Neuronal stem cell (in vitro differentiated cells): ENCODE data around the gene COA8.

Experiments
- DNase-seq: peaks from one replicate; pipeline ENCODE4 v3.0.0-alpha.2; 2013; ENCODE audit warnings: low spot score
- H2AFZ ChIP-seq: one replicate; pipeline ENCODE4 v1.6.1; 2013; ENCODE audit warnings: mild to moderate bottlenecking, low read length, inconsistent platforms
- H2AK5ac ChIP-seq: 2 replicates; pipeline ENCODE4 v1.6.1; 2013; ENCODE audit warnings: low read depth, mild to moderate bottlenecking, inconsistent platforms, low read length, moderate library complexity, mixed read lengths
- H2BK120ac ChIP-seq: 2 replicates; pipeline ENCODE4 v1.6.1; 2013; ENCODE audit warnings: low read depth, mild to moderate bottlenecking, inconsistent platforms, low read length, moderate library complexity, mixed read lengths
- H2BK12ac ChIP-seq: one replicate; pipeline ENCODE4 v1.6.1; 2013; ENCODE audit warnings: low read length, inconsistent platforms
- H2BK15ac ChIP-seq: 2 replicates; pipeline ENCODE4 v1.6.1; 2013; ENCODE audit warnings: mild to moderate bottlenecking, low read length, inconsistent platforms, mixed read lengths
- H2BK5ac ChIP-seq: one replicate; pipeline ENCODE4 v1.6.1; 2013; ENCODE audit warnings: inconsistent platforms, mild to moderate bottlenecking, low read length, moderate library complexity
- H3K14ac ChIP-seq: one replicate; pipeline ENCODE4 v1.6.1; 2013; ENCODE audit warnings: low read length, inconsistent platforms
- H3K18ac ChIP-seq: 2 replicates; pipeline ENCODE4 v1.6.1; 2013; ENCODE audit warnings: low read length, inconsistent platforms
- H3K23ac ChIP-seq: 2 replicates; pipeline ENCODE4 v1.6.1; 2013; ENCODE audit warnings: low read depth, mild to moderate bottlenecking, mixed read lengths, low read length, inconsistent platforms; ENCODE audit not compliant: poor library complexity
- H3K27ac ChIP-seq: replicated peaks from 3 replicates; pipeline ENCODE4 v1.5.1; 2013; ENCODE audit warnings: low read length, inconsistent platforms
- H3K27me3 ChIP-seq, 3 experiments: 2 replicates each; pipeline ENCODE4 v1.6.1; 2013; ENCODE audit warnings: low read length in 3 of 3, mild to moderate bottlenecking in 2 of 3, inconsistent platforms in 1 of 3, low read depth in 1 of 3, mixed read lengths in 1 of 3, moderate library complexity in 1 of 3; ENCODE audit not compliant: control insufficient read depth in 3 of 3, insufficient read depth in 3 of 3
- H3K36me3 ChIP-seq, 2 donors: replicated peaks in 1 of 2; 2 replicates each; pipeline ENCODE4 v1.6.1; 2013; ENCODE audit warnings: low read length in 2 of 2; ENCODE audit not compliant: control insufficient read depth in 2 of 2, insufficient read depth in 2 of 2
- H3K4ac ChIP-seq: 2 replicates; pipeline ENCODE4 v1.6.1; 2013; ENCODE audit warnings: inconsistent platforms, mild to moderate bottlenecking, low read length, moderate library complexity
- H3K4me1 ChIP-seq, 2 donors: 1 replicate in 1 of 2; 2 replicates in 1 of 2; pipeline ENCODE4 v1.6.1; 2013; ENCODE audit warnings: low read length in 2 of 2, low read depth in 1 of 2; ENCODE audit not compliant: control insufficient read depth in 2 of 2, insufficient read depth in 1 of 2
- H3K4me2 ChIP-seq: one replicate; pipeline ENCODE4 v1.6.1; 2013; ENCODE audit warnings: mild to moderate bottlenecking, low read length, inconsistent platforms; ENCODE audit not compliant: insufficient read depth, poor library complexity, severe bottlenecking
- H3K4me3 ChIP-seq, 2 donors: 2 replicates each; pipeline ENCODE4 v1.5.1; 2013; ENCODE audit warnings: low read length in 2 of 2, mild to moderate bottlenecking in 2 of 2, inconsistent platforms in 1 of 2, moderate library complexity in 1 of 2
- H3K79me1 ChIP-seq: one replicate; pipeline ENCODE4 v1.6.1; 2013; ENCODE audit warnings: low read depth, mild to moderate bottlenecking, inconsistent platforms, low read length, moderate library complexity
- H3K9ac ChIP-seq: one replicate; pipeline ENCODE4 v1.6.1; 2013; ENCODE audit warnings: mild to moderate bottlenecking, low read depth, low read length, inconsistent platforms; ENCODE audit not compliant: poor library complexity
- H3K9me3 ChIP-seq, 2 donors: replicated peaks in 1 of 2; 2 replicates each; pipeline versions ENCODE3 to v1.6.1; 2013; ENCODE audit warnings: low read length in 2 of 2, mild to moderate bottlenecking in 2 of 2, inconsistent platforms in 1 of 2, low read depth in 1 of 2, mixed read lengths in 1 of 2, moderate library complexity in 1 of 2; ENCODE audit not compliant: control insufficient read depth in 2 of 2, insufficient read depth in 1 of 2
- H4K8ac ChIP-seq: one replicate; pipeline ENCODE4 v1.6.1; 2013; ENCODE audit warnings: low read depth, mild to moderate bottlenecking, inconsistent platforms, low read length, moderate library complexity
- H4K91ac ChIP-seq: one replicate; pipeline ENCODE4 v1.6.1; 2013; ENCODE audit warnings: low read length, low read depth, mild to moderate bottlenecking, inconsistent platforms; ENCODE audit not compliant: poor library complexity
- WGBS, 2 donors: extraction: QIAGEN DNeasy Blood & Tissue Kit; methylation state at CpG; one replicate each; pipeline ENCODE4 v1.1.7; 2013; ENCODE audit warnings: missing lambda C conversion rate in 2 of 2, mixed read lengths in 1 of 2; ENCODE audit not compliant: insufficient read length in 2 of 2, insufficient replicate concordance in 1 of 2; ENCODE audit errors: extremely low coverage in 2 of 2; 5-methylcytosine and 5-hydroxymethylcytosine counted together

COA8 gene

DNA sequence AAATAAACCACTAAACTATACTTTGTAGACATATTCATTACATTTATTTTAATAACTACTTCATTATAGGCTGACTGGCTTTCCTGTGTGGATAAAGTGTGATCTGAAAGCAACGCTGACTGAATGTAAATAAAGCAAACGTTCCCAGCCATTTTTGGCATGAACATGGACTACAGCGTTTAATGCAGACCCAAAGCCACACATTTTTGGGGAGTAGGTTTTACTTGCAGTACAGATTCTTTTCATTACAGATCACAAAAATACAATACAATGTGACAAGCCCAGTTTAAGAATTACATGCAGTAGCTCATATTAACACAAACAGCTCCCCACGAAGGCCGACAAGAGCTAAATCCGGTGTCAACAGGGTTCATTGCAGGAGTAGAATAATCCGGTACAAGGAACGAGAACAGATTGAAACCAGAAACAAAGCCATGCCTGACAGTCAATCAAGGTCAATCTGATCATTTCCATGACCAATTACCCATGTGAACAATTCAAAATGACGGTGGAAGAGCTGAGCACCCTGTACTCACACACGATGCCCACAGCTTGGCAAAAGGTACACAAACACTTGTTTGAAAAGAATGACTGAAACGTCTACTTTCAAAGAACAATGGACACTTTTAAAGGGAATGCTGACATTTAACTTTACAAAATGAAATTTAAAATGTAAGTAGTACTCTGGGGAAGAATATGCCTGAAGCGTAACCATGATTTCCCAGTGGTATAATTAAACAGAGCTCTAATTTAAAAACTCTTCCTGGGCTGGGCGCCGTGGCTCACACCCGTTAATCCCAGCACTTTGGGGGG lies 5.6 kb upstream of the COA8 start:
- WGBS, 2 donors: no CpG with 5 or more reads among the region's 15 CpGs
- Histone ChIP-seq H3K4me3 (no peak overlapping the region), H2BK12ac (no peak overlapping the region), H3K79me1 (peaks cover 12% of the 10 kb centered on the region), H3K4me1 (peaks cover 5 to 12% of the 10 kb centered on the region in 2 donors), H3K27me3 (no peaks in the 10 kb centered on the region), H3K4me2 (no peak overlapping the region), H3K18ac (no peak overlapping the region), H2AFZ (no peak overlapping the region), H2BK15ac (no peak overlapping the region), H3K23ac (no peak overlapping the region), H3K27ac (no peak overlapping the region), H3K14ac (no peak overlapping the region), H4K91ac (no peak overlapping the region), H4K8ac (no peak overlapping the region), H2BK120ac (no peak overlapping the region), H3K9ac (no peak overlapping the region), H2BK5ac (no peak overlapping the region), H3K36me3 (peaks cover 8 to 51% of the 10 kb centered on the region in 2 donors), H3K9me3 (no peaks in the 10 kb centered on the region), H2AK5ac (no peak overlapping the region), H3K4ac (no peak overlapping the region)
- DNase-seq: no peak

DNA sequence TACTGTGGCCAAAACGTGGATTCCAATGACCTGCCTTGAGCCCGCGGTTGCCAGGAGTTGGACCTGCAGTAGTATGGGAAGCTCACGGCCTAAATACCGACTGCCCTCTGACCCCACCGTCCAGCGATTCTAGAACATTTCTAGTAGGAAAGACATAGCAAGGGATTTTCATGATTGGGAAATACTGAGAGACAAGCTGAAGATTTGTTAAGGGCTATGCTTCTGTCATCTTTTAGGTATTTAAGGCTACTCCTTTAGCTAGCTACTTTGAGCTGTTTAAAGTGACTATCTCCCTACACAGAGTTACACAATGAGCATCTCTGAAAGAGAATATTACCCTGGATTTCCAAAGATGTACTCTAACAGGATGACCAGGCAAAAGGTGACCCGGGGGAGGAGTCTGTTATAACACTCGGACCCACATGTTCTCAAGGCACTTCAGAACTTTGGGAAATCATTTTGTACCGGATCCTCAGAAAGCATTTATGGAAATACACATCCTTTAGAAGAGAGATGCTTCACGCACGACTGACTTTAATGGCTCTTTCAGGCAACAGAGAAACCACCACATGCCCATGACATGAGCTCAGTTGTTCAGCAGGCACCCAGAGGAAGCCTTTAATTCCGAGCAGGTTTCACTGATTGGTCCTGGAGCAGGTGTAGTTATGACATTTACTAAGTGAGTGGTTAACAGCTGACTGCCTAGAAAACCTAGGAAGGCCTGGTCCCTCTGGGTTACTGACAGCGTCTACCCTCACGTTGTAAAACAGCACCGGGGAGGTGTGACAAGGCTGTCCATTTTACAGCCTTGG lies 4.5 kb upstream of the COA8 start:
- DNase-seq: no peak
- no peak overlapping the region for H3K14ac ChIP-seq
- H3K27ac ChIP-seq: no peak overlapping the region
- H2BK12ac ChIP-seq: no peak overlapping the region
- peaks cover 16% of the 10 kb centered on the region for H3K79me1 ChIP-seq
- no peaks in the 10 kb centered on the region for H3K9me3 ChIP-seq
- no peak overlapping the region for H3K4me3 ChIP-seq
- H4K91ac ChIP-seq: no peak overlapping the region
- H3K4me2 ChIP-seq: no peak overlapping the region
- H2AK5ac ChIP-seq: no peak overlapping the region
- H3K9ac ChIP-seq: no peak overlapping the region
- no CpG with 5 or more reads among the region's 16 CpGs for WGBS, 2 donors
- no peak overlapping the region for H2BK15ac ChIP-seq
- H3K4ac ChIP-seq: no peak overlapping the region
- no peak overlapping the region for H2BK120ac ChIP-seq
- H3K36me3 ChIP-seq: peaks cover 8 to 51% of the 10 kb centered on the region in 2 donors
- H3K4me1 ChIP-seq: peaks cover 5 to 14% of the 10 kb centered on the region in 2 donors
- no peak overlapping the region for H3K18ac ChIP-seq
- H3K23ac ChIP-seq: no peak overlapping the region
- no peak overlapping the region for H2AFZ ChIP-seq
- H2BK5ac ChIP-seq: no peak overlapping the region
- no peaks in the 10 kb centered on the region for H3K27me3 ChIP-seq
- H4K8ac ChIP-seq: no peak overlapping the region

DNA sequence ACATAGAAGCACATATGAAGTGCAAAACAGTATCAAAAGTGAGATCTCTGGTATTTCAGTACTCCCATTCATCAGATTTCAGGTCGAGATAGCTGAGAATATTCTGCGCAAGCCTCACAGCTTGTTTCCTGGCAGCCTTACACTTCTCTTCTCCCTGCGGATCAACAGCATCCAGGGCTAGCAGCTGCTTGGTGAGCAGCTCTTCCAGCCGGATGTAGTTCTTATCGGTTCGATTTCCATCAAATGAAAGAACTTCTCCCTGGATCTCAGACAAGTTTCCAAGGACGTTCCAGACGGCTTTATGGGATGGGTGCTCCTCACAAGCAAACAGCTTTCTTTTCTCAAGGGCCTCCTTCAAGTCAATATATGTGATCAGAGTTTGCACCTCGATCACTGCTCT lies 3.0 kb upstream of the COA8 start:
- no peak overlapping the region for H2BK120ac ChIP-seq
- no CpG with 5 or more reads among the region's 9 CpGs for WGBS, 2 donors
- peaks cover 8 to 14% of the 10 kb centered on the region in 2 donors for H3K4me1 ChIP-seq

GRCh38 chr14:103560691-103561090 lies 2.1 kb upstream of the COA8 start:
- no CpG with 5 or more reads among the region's 8 CpGs for WGBS, 2 donors
- H3K14ac ChIP-seq: no peak overlapping the region
- no peak overlapping the region for H3K9ac ChIP-seq
- peaks cover 8 to 49% of the 10 kb centered on the region in 2 donors for H3K36me3 ChIP-seq
- peaks cover 8 to 14% of the 10 kb centered on the region in 2 donors for H3K4me1 ChIP-seq
- no peak overlapping the region for H2BK12ac ChIP-seq
- no peak overlapping the region for H4K8ac ChIP-seq
- no peaks in the 10 kb centered on the region for H3K9me3 ChIP-seq
- H2BK15ac ChIP-seq: no peak overlapping the region
- no peak overlapping the region for H2BK5ac ChIP-seq
- H2AK5ac ChIP-seq: no peak overlapping the region
- no peak overlapping the region for H3K4me2 ChIP-seq
- H3K27me3 ChIP-seq: no peaks in the 10 kb centered on the region
- no peak overlapping the region for H4K91ac ChIP-seq
- no peak overlapping the region for H3K4ac ChIP-seq
- H3K18ac ChIP-seq: no peak overlapping the region
- DNase-seq: no peak
- peak overlapping the region in 1 of 2 donors; percentile 97 for H3K4me3 ChIP-seq
- H2BK120ac ChIP-seq: no peak overlapping the region
- H2AFZ ChIP-seq: no peak overlapping the region
- no peak overlapping the region for H3K23ac ChIP-seq
- H3K79me1 ChIP-seq: peaks cover 16% of the 10 kb centered on the region
- H3K27ac ChIP-seq: no peak overlapping the region

More for the DNA sequence above, 3.0 kb upstream of the COA8 start:
- no peak for DNase-seq
- Histone ChIP-seq H3K27me3 (no peaks in the 10 kb centered on the region), H3K9me3 (no peaks in the 10 kb centered on the region), H3K4me2 (no peak overlapping the region), H3K18ac (no peak overlapping the region), H2BK12ac (no peak overlapping the region), H3K14ac (no peak overlapping the region), H2AFZ (no peak overlapping the region), H2BK15ac (no peak overlapping the region), H4K8ac (no peak overlapping the region), H2AK5ac (no peak overlapping the region), H3K4ac (no peak overlapping the region), H3K79me1 (peaks cover 16% of the 10 kb centered on the region), H4K91ac (no peak overlapping the region), H3K23ac (no peak overlapping the region), H3K36me3 (peaks cover 8 to 51% of the 10 kb centered on the region in 2 donors), H3K9ac (no peak overlapping the region), H3K4me3 (no peak overlapping the region), H3K27ac (no peak overlapping the region), H2BK5ac (no peak overlapping the region)
